Esophagus muscularis mucosa (tissue), 4 donors: ENCODE measurements around the gene XIST.

Experiments
- EP300 ChIP-seq: sonication (generic); formaldehyde crosslinking; IDR thresholded peaks from one replicate; pipeline ENCODE4 v1.6.1; 2017; ENCODE audit warnings: antibody characterized with exemption
- POLR2A ChIP-seq: fragments of 450-650 bp; IDR thresholded peaks from one replicate; pipeline ENCODE4 v1.6.1; 2017; ENCODE audit warnings: antibody characterized with exemption, moderate library complexity, mild to moderate bottlenecking, low read depth
- POLR2AphosphoS5 ChIP-seq, 2 donors: sonication (generic); formaldehyde crosslinking; IDR thresholded peaks; one replicate each; pipeline ENCODE4 v1.6.1; 2017; ENCODE audit warnings: antibody characterized with exemption in 2 of 2
- TF ChIP-seq, protein P1 (sequence below), 3 experiments: fragments of 200-600 bp in 2 of 3; fragments of 450-650 bp in 1 of 3; sonication (generic) in 2 of 3; IDR thresholded peaks; one replicate each; pipeline ENCODE4 v1.5.1; 2017 to 2019; ENCODE audit warnings: antibody characterized with exemption in 3 of 3, mild to moderate bottlenecking in 2 of 3, moderate library complexity in 1 of 3

- TF ChIP-seq, protein P1, sequence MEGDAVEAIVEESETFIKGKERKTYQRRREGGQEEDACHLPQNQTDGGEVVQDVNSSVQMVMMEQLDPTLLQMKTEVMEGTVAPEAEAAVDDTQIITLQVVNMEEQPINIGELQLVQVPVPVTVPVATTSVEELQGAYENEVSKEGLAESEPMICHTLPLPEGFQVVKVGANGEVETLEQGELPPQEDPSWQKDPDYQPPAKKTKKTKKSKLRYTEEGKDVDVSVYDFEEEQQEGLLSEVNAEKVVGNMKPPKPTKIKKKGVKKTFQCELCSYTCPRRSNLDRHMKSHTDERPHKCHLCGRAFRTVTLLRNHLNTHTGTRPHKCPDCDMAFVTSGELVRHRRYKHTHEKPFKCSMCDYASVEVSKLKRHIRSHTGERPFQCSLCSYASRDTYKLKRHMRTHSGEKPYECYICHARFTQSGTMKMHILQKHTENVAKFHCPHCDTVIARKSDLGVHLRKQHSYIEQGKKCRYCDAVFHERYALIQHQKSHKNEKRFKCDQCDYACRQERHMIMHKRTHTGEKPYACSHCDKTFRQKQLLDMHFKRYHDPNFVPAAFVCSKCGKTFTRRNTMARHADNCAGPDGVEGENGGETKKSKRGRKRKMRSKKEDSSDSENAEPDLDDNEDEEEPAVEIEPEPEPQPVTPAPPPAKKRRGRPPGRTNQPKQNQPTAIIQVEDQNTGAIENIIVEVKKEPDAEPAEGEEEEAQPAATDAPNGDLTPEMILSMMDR (IDR thresholded peaks at IDR 0.05), result no peak
- TF ChIP-seq POLR2AphosphoS5 (IDR thresholded peaks at IDR 0.05), result no peak
- TF ChIP-seq POLR2A, result no peak
- no peak for TF ChIP-seq EP300
Measured at GRCh38 chrX:73830489-73831414, 21.8 kb downstream of the XIST start.
